NCI-H1694 (cell line): ENCODE results near the gene ACAD8.
"Not testable (repeated sequence)": the region's sequence is repeated elsewhere in the genome, so short reads cannot be mapped to it uniquely, and the experiment has no call there.

Source experiments
- DNase-seq: peaks from one replicate; lab custom pipeline; 2025; lab: John Stamatoyannopoulos, UW

ACAD8 gene

DNA sequence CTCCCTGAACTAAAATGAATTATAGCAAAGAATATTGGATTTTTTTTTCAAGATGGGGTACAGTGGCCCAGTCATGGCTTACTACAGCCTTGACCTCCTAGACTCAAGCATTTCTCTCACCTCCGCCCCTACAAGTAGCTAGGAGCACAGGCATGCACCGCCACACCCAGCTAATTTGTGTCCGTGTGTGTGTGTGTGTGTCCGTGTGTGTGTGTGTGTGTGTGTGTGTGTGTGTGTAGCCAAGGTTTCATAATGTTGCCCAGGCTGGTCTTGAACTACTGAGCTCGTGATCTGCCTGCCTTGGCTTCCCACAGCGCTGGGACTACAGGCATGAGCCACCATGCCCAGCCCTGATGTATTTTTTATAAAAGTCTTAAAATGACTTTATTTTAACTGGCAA, 12.8 kb upstream of the ACAD8 start:
- no peak for DNase-seq

DNA sequence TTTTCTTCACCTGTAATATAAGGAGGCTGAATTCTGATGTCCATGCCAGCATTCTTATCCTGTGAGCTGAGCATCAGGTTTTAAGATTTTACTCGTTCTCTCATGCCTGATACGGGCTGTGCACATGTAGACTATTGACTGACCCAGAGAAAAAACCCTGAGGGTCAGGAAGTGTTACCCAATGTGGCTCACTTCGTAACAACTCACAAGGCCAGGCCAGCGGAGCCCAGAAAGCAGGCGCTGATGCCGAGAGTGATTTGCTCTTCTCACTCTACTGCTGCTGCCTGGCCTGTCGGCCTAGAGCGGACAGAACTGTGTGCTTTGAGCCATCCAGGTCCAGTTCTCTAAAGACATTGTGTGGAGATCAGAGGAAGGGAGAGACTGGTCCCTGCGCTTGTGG, 11.0 kb upstream of the ACAD8 start:
- DNase-seq = no peak

DNA sequence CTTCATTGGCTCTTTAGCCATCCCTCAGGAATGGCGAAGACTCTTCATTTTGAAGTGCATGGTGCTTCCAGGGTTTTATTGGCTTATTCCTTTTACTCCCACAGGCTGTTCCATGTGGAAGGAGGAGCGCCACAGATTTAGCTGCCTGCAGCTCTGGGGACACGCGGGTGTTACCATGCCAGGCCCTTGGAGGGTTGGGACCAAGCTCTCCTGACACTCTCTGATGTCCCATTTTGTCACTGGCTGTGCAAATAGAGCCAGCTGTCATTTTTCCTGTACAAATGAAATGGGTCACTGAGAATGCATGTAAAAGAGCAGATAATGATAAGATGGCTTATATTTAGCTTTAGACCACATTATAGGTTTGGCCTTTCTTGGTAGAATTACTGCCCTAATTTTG, 9.5 kb upstream of the ACAD8 start:
- no peak for DNase-seq

DNA sequence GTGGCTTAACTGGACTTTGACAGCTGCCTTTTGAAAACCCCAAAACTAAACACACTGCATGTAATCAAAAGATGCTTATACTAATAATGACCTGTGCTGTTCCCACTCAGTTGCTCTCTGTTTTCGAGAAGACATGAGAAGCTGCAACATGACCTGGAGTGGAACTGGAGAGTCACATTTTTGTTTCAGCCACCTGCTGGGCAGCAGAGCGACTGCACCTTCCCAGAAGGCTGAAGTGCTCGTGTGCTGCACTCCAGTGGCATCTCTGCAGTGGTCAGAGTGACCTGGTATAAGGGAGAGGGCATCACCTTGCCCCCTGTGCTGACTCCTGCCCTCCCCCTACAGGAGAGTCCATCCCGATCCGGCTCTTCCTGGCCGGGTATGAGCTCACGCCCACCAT, 8.8 kb upstream of the ACAD8 start:
- DNase-seq = no peak

DNA sequence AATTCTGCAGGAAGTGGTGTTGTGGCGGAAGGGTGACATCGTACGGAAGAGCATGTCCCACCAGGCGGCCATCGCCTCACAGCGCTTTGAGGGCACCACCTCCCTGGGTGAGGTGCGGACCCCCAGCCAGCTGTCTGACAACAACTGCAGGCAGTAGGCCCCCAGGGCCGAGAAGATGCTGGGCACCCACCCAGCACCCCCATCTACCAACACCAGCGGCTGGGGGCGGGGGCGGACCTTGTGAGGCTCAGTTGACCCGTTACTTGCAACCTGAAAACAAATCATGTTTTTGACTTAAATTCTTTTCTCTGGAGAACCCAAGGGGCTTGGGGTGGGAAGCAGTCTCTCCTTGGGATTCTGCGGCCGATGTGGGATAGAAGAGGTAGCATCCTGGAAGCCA, 7.9 kb upstream of the ACAD8 start:
- DNase-seq = no peak

DNA sequence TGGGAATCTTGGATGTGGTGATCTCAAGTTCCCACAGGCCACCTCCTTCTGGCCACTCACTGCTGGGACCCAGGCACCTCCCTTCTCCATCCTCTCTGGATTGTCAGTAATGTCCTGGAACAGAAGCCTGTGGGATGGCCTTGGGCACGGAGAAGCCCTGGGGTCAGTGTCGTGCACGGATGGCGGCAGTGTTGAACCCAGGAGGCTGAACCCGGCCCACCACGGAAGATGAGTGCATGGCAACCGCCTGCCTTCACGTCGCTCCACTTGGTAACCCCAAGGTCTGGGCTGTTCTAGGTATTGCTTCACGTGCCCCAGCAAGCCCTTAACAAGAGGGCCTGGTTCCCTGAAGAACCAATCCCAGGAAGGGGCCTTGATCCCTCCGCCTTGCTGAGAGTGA, 7.3 kb upstream of the ACAD8 start:
- DNase-seq = no peak

DNA sequence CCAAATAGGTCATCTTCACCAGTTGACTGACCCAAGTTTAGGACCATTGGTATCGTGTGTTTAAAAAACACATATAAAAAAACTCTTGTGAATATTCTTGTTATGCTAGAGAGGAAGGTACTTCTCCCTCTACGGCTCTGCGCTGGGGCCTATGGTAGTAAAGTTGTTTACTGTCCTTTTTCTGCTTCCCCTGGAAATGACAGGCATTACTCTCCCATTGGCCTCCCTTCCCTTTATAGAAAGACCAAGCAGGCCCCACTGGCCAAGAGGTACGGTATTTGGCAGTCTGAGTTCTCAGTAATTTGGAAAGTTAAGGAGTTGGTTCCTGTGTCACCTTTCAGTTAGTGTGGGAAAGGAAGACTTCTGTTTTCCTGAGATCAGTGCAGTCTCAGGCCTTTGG, 6.7 kb upstream of the ACAD8 start:
- DNase-seq = no peak

DNA sequence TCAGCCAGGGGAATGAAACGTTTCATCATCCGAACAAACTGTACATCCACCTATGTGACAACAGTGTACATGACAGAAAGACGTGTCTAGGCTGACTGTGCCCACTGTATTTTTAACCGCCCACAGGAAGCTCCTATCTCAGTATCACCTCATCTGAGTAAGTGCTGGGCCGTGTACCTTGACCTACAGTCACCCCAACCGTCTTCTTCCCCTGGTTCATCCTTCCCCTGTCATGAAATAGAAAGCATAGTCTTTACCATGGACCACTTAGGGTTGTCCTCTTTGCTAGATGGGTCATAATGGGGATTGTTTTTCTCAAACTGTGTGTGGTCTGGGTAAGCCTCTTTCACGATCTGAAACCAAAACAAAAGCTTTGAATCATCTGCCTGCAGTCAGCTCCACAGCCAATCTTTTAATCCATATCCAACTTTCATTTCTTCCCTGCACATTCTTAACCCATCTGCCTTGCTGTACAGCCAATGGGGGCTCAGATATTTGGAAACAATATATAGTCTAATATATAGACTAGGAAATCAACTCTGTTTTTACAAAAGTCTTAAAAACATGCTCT, 4.4 kb upstream of the ACAD8 start:
- no peak for DNase-seq

DNA sequence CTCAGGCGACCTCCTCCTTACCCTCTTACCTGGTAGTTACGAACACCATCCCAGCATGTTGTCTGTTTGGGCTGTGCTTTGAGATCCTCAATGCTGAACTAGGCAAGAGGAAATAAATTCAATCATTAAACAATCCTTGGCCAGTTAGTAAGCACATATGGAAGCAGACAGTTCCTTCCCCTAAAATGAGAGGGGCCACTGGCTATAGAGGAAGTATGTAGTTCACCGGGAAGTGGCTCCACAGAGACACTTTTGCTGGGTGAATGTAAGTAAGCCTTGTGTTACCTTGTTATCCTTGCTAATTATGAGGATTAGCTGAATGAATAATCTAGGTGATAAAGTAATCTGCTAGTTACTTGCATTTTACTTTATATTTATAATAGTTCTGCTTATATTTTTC, 3.1 kb upstream of the ACAD8 start:
- DNase-seq = no peak

DNA sequence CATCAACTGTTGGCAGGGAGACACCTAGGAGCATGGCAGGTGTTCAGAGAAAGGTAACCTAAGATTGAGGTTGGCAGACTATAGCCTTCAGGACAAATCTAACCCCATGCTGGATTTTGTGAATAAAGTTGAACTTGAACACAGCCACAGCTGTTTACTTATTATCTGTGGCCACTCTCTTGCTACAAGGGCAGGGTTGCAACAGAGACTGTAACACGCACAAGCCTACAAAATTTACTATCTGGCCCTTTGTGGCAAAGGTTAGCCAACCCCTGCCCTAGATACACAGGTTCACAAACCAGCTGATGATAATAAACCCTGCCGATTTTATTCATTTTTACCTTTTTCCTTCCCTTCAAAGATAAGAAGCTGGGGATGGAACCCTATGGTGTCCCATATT, 2.7 kb upstream of the ACAD8 start:
- DNase-seq = no peak

DNA sequence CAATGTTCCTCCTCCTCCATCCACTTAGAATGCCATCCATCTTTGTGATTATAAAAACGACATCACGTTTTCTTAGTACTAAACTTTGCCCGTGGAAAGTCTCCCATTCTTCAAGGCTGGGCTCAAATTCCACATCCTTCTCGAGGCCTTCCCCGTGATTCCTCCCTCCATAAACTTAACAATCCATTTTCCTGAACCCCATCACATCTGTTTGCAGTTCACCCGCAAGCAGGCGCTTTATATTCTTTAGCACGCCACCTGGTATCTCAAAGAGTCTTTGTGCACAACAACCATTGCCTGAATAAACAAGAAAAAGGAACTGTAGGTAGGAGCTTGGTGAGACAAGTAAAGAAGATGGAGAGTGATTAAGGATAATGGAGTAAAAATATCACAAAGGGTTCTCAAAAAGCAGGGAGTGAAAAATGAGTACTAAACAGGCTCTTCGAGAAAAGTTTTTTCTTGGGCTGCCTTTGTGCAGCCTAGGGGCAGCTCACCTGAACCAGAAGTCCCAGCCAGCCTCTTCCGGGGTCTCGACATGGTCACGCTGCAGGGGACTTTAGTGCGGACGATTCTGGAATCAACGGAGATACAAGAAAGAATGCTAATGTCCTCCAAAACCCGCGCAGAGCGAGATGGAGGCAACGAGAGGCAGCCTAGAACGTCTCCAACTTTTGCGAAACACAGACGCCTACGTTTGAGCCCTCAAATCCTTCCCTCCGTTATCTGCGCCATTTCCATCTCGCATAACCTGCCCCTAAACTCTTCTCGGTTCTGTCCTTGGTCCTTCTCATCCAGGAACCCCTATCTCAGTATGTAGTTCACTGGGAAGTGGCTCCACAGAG, 801 bp upstream of the ACAD8 start:
- no peak for DNase-seq

DNA sequence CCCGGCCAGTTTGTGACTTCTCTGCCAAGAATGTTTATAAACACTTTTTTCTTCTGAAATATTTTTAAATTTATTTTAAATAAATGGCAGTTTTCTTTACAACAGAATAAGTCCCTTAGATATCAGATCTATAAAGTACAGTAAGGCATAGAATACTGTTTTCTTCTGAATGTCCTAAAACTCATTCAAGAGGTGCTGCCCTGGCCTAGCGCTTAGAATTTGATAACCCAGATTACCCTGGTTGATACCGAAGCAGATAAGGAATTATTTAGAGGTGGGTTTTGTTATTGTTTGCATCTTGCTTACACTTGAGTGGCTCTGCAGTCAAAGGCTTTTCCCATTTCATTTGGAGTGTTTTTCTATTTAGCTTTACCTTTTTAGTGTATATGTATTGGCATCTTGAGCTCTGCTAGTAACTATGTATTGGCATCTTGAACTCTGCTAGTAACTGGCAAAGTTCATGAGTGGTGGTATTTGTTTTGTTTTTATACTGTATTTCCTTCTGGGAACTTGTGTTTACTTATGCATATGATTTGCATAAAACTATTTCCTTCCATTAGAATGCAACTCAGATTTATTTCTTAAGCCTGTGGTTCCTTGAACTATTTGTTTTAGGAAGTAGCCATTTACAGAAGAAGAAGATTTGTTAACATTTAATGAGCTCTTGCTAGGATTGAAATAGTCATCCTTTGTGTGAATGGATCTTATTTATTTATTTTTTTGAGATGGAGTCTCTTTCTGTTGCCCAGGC, 1.2 kb downstream of the ACAD8 start:
- DNase-seq = no peak

DNA sequence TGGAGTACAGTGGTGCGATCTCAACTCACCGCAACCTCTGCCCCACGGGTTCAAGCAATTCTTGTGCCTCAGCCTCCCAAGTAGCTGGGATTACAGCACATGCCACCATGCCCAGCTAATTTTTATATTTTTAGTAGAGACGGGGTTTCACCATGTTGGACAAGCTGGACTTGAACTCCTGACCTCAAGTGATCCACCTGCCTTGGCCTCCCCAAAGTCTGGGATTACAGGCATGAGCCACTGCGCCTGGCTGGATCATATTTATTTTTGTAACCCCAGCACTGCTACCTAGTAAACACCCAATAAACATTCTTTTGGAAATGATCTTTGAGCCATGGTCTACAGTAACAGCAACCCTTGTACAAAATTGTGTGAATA, 1.8 kb downstream of the ACAD8 start:
- DNase-seq = not testable (repeated sequence)

DNA sequence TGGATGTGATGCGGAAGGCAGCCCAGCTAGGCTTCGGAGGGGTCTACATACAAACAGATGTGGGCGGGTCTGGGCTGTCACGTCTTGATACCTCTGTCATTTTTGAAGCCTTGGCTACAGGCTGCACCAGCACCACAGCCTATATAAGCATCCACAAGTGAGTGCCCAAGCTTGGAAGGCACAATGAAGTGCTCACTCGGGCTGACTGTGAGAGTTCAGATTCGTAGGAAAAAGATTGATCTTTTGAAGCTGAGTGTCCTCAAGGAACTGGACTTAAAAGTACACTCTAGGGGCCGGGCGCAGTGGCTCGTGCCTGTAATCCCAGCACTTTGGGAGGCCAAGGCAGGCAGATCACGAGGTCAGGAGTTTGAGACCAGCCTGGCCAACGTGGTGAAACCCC, 3.7 kb downstream of the ACAD8 start:
- no peak for DNase-seq

DNA sequence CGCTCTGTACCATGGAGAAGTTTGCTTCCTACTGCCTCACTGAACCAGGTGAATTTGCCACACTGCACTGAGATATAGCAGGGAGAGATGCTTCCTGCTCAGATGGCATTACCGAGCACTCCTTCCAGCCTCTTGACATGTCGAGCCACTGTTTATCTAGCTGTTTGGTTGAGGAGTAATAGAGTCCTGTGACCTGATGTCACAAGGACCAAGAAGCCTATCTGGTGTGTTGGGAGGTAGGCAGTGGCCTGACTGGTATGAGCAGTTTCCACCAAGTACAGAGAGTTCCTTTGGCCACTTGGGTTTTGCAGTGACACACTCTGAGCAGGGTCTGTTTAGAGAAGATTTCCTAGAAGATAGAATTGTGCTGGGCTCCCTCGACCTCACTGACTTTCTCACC, 5.2 kb downstream of the ACAD8 start:
- DNase-seq = no peak

DNA sequence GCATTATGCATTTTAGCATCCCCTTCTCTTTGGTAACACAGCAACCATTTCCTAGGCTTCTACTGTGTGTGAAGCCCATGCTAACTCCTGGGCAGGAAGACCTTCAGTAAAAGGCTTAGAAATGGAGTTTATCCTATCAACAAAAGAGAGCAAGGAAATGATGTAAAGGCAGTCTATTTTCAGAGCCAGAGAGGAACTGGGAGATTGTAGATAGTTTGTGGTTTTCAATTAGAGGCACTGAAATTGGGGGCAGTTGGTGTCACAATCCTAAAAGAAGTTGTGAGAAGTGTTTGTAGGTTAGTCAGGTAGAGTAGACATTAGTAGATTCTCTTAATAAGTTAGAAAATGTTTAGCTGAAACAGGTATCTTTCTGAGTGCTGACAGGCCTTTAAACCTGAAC, 7.1 kb downstream of the ACAD8 start:
- no peak for DNase-seq

DNA sequence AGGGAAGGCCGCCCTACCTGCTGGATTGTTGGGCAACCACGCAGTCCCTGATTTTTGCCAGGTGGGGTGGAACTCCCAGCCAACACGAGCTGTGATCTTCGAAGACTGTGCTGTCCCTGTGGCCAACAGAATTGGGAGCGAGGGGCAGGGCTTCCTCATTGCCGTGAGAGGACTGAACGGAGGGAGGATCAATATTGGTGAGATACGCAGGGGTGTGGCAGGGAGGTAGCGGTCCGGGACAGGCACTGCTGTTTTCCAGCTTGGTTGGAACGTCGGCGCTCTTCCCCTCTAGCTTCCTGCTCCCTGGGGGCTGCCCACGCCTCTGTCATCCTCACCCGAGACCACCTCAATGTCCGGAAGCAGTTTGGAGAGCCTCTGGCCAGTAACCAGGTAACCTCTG, 7.6 kb downstream of the ACAD8 start:
- DNase-seq = no peak

DNA sequence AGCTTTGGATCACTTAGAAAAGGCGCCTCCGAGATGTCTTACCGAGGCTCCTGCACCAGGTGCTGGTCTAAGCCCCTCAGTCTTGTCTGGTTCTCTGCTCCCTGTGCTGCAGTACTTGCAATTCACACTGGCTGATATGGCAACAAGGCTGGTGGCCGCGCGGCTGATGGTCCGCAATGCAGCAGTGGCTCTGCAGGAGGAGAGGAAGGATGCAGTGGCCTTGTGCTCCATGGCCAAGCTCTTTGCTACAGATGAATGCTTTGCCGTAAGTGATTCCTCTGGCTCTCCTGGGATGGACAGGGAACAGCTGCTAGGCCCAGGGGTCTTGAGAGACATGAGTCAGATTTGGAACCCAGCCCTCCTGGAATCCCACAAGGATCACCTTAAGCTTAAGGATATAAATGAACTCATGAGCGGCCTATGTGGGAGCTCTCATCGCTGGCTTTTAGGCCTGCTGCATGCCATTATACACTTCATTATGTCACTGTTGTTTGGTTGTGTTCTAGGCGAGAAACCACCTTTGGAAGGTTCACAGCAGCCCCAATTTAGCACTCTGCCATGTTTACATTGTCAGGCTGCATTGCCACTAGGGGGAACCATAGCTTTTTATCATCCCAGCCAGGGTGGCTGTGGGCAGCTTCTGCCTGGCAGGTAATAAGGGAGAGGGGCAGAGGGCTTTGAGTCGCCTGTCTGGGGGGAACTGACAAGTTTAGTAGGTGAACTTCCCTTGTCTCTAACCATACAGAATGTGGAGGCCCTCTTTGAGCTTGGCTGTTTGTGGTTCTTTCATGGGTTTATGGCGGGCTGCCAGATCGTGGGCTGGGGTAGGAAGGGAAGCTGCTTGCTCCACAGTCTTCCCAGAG, 8.5 kb downstream of the ACAD8 start:
- DNase-seq = no peak

DNA sequence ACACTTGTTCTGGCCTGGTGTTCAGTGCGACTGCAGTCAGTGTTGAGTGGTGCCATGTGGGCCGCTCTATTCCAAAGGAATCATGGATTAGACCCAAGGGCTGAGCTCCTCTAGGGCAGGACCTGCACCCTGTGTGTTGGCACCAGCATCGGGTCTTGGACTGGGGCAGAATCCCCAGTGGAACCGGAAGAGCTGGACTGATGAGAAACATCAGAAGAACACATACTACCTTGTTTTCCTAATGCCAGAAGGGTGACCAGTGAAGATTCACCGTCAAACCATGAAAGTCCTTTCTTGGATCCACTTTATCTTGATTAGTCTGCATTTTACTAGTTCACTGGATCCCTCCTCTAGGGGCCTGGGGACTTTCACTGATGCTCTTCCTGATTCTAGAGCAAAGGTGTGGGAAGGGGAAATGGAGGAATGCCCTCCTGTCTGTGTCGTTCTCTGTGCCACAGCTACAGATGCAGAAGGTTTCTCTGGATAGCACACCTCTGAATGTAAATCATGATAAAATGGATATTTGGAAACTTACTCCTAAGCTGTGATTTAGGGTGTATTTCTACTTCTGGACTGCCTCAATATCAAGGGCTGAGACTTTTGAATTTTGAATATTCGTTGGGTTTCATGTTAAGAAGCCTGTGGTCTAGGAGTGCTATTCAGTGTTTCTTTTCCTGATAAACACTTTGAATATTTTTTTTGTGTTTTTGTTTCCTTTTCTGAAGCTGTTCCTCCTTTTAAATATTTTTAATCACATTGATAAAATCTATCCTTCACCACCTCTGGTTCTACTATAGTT, 11.8 kb downstream of the ACAD8 start:
- DNase-seq = no peak

DNA sequence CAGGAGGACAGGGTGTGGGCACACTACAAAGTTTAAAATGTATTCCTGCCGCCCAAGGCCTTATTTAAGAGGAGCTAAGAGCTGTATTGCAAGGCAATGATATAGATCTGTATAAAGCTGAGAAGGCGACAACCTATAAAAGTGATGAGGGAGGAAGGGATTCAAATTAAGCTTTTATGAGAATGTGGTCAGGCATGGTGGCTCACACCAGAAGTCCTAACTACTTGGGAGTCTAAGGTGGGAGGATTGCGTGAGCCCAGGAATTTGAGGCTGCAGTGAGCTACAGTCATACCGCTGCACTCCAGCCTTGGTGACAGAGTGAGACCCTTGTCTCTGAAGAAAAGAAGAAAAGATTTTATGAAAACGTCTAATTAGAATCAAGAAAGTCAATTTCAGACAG, 13.1 kb downstream of the ACAD8 start:
- DNase-seq = no peak

DNA sequence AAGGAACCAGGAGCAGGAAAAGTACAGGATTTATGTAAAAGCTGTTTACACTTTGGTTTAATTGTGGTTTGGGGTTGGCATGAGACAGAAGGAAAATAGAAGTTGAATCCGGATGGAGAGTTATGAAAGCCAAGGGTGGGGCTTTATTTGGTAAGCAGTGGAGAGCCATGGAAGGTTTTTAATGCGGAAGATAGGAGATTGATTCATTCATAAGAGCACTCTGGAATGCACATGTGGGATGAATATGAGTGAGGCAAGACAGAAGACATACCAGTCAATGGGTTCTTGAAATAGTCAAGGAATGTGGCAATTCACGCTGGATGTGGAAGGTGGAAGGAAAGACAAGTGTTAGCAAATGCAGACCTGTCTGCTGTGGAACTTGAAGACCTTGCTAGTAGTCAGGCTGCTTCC, 13.5 kb downstream of the ACAD8 start:
- no peak for DNase-seq

DNA sequence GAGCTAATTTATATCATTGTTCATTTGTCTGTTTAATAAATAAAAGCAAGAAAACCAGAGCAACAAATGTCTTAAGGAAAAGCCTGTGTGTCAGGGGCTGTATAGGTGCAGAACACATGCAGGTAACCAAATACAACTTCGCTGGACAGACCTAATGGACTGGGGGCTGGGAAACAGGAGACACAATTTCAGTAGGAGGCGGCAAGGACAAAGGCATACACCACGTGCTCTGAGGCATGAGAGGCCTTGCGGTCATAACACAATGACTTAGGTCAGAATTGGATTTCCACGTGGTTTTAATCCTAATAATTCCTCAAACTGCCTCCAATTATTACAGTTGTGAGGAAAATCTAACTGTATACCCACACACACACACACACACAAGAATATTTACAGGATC, 14.1 kb downstream of the ACAD8 start:
- DNase-seq = no peak
